Caki2 (cell line): ENCODE data around the gene TYROBP. TPM values are rescaled to one million over a fixed set of nuclear protein-coding genes. Genes with fewer than 3 reads are reported as not detected.

Source experiments
- DNase-seq: peaks from one replicate; pipeline ENCODE4 v3.0.0-alpha.2; 2015; ENCODE audit warnings: low read depth
- in situ Hi-C: cut with HindIII; loops from 2 replicates; pipeline ENCODE4 v1.10.0; 2016; ENCODE audit warnings: low sequenced_read_pairs, low pct_unique_long_range_greater_than_20kb, mixed read lengths
- total RNA-seq: library from RNA; depleted of rRNA; stranded (reverse); fragments of >200 nt; shearing (Covaris generic); gene quantifications from 2 replicates; pipeline ENCODE4 v1.2.3, GENCODE V29; 2014; ENCODE audit warnings: low replicate concordance; rRNA removed

Gene TYROBP
- total RNA-seq, 1 experiment from 2014 or later, result not detected

DNA sequence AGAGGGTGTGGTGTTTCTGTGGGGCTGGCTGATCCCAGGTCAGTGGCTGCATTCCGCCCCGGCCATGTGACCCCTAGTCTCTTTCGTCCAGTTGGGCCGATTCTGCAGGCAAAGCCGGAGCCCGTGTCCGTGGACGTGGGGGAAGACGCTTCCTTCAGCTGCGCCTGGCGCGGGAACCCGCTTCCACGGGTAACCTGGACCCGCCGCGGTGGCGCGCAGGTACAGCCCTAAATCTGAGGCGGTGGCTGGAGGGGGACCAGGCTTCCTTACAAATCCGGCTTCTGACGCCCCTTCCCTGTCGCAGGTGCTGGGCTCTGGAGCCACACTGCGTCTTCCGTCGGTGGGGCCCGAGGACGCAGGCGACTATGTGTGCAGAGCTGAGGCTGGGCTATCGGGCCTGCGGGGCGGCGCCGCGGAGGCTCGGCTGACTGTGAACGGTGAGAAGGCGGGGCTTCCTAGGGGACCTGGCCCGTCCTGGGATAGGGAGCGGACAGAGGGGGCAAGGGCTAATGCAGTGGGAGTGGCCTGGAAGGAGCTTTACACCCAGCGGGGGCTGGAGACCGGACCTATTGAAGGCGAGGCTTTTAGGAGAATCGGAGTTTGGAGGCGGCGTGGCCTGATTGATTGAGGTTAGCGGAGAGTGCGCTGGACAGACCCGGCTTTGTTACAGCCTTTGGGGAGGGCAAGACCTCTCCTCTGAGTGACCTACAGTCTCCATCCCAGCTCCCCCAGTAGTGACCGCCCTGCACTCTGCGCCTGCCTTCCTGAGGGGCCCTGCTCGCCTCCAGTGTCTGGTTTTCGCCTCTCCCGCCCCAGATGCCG, 47.1 kb downstream of the TYROBP start:
- in situ Hi-C loops, result no loop called here
- DNase-seq, result no peak

GRCh38 chr19:35860436-35860817, 47.7 kb downstream of the TYROBP start:
- in situ Hi-C loops, result no loop called here
- DNase-seq, result no peak

DNA sequence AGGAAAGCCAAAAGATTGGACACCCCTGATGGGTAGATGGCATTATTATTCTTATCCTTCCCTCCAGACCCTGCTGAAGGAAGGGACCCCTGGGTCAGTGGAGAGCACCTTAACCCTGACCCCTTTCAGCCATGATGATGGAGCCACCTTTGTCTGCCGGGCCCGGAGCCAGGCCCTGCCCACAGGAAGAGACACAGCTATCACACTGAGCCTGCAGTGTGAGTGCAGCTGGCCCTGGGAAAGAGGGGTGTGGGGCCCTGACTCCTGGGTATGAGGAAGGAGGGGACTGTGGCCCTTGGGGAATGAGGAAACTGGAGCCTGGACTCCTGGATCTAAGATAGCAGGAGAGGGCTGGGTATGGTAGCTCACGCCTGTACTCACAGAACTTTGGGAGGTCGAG, 48.7 kb downstream of the TYROBP start:
- no peak for DNase-seq
- in situ Hi-C loops, result no loop called here

DNA sequence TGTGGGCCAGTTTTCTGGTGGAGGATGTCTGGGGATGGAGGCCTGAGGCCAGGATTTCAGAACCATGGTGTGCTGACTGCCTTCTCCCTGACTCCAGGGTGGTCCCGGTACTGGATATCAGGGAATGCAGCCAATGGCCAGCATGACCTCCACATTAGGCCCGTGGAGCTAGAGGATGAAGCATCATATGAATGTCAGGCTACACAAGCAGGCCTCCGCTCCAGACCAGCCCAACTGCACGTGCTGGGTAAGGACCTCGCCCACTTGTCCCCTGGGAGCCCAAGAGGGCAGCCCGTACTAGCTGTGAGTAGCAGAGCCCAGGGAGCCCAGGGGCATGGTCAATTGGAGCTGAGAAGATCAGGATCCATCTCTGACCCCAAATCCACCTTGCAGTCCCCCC, 49.8 kb downstream of the TYROBP start:
- no peak for DNase-seq
- in situ Hi-C loops, result no loop called here

DNA sequence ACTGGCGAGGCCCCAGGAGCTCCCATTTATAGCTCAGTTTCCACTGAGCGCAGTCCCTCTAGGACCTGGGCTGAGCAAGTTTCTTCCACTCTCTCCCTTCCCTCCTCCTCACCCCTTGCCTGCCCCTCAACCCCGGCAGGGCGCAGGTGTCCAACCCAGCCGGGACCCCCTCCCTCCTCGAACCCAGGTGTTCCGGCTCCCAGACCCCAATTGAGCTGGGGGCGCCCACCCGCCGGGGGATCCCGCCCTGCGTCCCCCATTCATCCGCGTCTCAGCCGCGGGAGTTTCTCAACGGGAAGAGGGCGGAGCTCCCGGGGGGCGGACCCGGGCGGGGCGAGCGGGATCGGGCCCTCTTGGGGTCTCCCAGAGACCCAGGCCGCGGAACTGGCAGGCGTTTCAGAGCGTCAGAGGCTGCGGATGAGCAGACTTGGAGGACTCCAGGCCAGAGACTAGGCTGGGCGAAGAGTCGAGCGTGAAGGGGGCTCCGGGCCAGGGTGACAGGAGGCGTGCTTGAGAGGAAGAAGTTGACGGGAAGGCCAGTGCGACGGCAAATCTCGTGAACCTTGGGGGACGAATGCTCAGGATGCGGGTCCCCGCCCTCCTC, 51.4 kb downstream of the TYROBP start, which contains the start of gene KIRREL2:
TSS of gene KIRREL2 (plus strand) at position 366 of the 604 bp plus-strand sequence. CDS start at position 575, 209 bp downstream.
- DNase-seq, result no peak
- in situ Hi-C loops, result no loop called here

Other genes starting within 250 kb of the TYROBP start
- gene UPK1A, start 241.8 kb downstream of the TYROBP start, total RNA-seq, result not detected in 2 replicates
- gene ZBTB32, start 203.7 kb downstream of the TYROBP start, total RNA-seq, result not detected in 2 replicates
- 2.8 and 12.9 TPM in 2 replicates for gene KMT2B, start 190.3 kb downstream of the TYROBP start, total RNA-seq
- 10.1 and 18.1 TPM in 2 replicates for gene IGFLR1, start 165.8 kb downstream of the TYROBP start, total RNA-seq
- gene U2AF1L4, start 162.9 kb downstream of the TYROBP start, total RNA-seq, result 7.1 and 14.1 TPM in 2 replicates
- gene PSENEN, start 162.6 kb downstream of the TYROBP start, total RNA-seq, result 151 and 186 TPM in 2 replicates
- gene LIN37, start 159.7 kb downstream of the TYROBP start, total RNA-seq, result 7.4 and 15.5 TPM in 2 replicates
- not detected in 2 replicates for gene HSPB6, start 151.3 kb downstream of the TYROBP start, total RNA-seq
- 8.0 and 9.8 TPM in 2 replicates for gene PROSER3, start 150.1 kb downstream of the TYROBP start, total RNA-seq
- 2.2 and 3.5 TPM in 2 replicates for gene ARHGAP33, start 132.7 kb downstream of the TYROBP start, total RNA-seq
- gene PRODH2, start 95.5 kb downstream of the TYROBP start, total RNA-seq, result 0.17 TPM in 1 of 2 replicates, not detected in the other
- 0.41 and 0.88 TPM in 2 replicates for gene NPHS1, start 55.8 kb downstream of the TYROBP start, total RNA-seq
- gene KIRREL2, start 51.4 kb downstream of the TYROBP start, total RNA-seq, result not detected in 2 replicates
- gene APLP1, start 39.7 kb downstream of the TYROBP start, total RNA-seq, result 53.9 and 58.7 TPM in 2 replicates
- gene NFKBID, start 7.8 kb downstream of the TYROBP start, total RNA-seq, result 4.8 and 5.8 TPM in 2 replicates
- gene HCST, start 5.8 kb downstream of the TYROBP start, total RNA-seq, result 0.88 TPM in 1 of 2 replicates, not detected in the other
- 4.4 and 9.7 TPM in 2 replicates for gene LRFN3, start 28.1 kb upstream of the TYROBP start, total RNA-seq
- 54.3 and 64.8 TPM in 2 replicates for gene SDHAF1, start 86.9 kb upstream of the TYROBP start, total RNA-seq
- gene SYNE4, start 100.5 kb upstream of the TYROBP start, total RNA-seq, result 1.4 TPM in 1 of 2 replicates, not detected in the other
- gene ALKBH6, start 105.9 kb upstream of the TYROBP start, total RNA-seq, result 41.7 and 47.3 TPM in 2 replicates
- 1.1 and 2.3 TPM in 2 replicates for gene CLIP3, start 124.6 kb upstream of the TYROBP start, total RNA-seq
- 3.6 and 11.7 TPM in 2 replicates for gene THAP8, start 146.0 kb upstream of the TYROBP start, total RNA-seq
- gene WDR62, start 146.6 kb upstream of the TYROBP start, total RNA-seq, result 8.5 and 10.3 TPM in 2 replicates
- gene OVOL3, start 202.8 kb upstream of the TYROBP start, total RNA-seq, result not detected in 2 replicates
- 110 and 136 TPM in 2 replicates for gene POLR2I, start 206.6 kb upstream of the TYROBP start, total RNA-seq
- gene TBCB, start 207.2 kb upstream of the TYROBP start, total RNA-seq, result 369 and 423 TPM in 2 replicates
- gene CAPNS1, start 231.8 kb upstream of the TYROBP start, total RNA-seq, result 218 and 288 TPM in 2 replicates
- gene COX7A1, start 244.2 kb upstream of the TYROBP start, total RNA-seq, result not detected in 2 replicates